ENCODE measurements around the gene MEMO1. TPM values are rescaled to one million over a fixed set of nuclear protein-coding genes. Genes with fewer than 3 reads are reported as not detected.
"Not testable (repeated sequence)": the region's sequence is repeated elsewhere in the genome, so short reads cannot be mapped to it uniquely, and the experiment has no call there.

The MEMO1 gene
- polyA plus RNA-seq, 3 donors: 35.6 to 38.4 (median 37.7) TPM

- no peak for DNase-seq (ENCODE audit: extremely low read depth in 1 of 11, low read depth in 9 of 11, low spot score in 4 of 11)
These were observed 121.8 kb downstream of the MEMO1 start for GRCh38 chr2:31889044-31889443.

DNA sequence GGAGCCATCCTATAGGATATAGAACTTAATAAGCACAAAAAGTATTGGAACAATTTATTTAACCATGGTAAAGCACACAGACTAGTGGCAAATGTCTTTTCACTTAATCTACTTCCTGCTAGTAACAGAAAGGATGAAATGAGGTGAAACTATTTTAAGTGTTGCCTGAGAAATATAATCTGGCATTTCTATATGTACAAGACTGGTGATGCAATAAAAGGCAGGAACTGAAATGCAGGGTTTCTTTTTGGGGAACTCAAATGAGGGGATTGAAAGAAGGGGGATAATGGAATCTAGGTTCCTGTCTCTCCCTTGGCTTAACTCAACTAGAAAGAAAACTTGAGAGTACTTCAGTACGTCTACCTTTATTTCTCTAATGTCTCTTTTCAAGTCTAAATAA is 122.3 kb downstream of the MEMO1 start:
- DNase-seq (ENCODE audit: extremely low read depth in 1 of 11, low read depth in 9 of 11, low spot score in 4 of 11): no peak

DNA sequence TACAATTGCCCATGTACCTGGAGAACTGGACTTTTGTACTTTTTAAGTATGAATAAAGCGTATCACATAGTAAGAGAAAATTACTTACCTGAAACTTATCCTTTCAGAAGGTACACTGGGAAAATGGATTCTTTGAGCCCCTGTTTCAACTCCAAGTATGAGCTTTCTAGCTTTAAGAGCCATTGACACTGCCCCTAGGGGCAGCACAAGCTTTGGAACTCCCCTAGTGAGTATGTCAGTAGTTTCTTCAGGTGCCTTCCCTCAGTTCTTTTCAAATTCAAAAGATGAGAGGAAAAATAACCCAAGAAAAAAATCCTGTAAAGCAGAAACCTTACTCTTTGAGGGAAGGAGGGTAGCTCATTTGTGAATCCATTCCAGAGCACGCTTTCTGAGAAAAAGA is 124.1 kb downstream of the MEMO1 start:
- peak in 2 of 11 donors; percentile 1 to 5 for DNase-seq (ENCODE audit: extremely low read depth in 1 of 11, low read depth in 9 of 11, low spot score in 4 of 11)

- no peak for DNase-seq (ENCODE audit: extremely low read depth in 1 of 11, low read depth in 9 of 11, low spot score in 4 of 11)
These were observed 133.8 kb downstream of the MEMO1 start for GRCh38 chr2:31877008-31877407.

DNA sequence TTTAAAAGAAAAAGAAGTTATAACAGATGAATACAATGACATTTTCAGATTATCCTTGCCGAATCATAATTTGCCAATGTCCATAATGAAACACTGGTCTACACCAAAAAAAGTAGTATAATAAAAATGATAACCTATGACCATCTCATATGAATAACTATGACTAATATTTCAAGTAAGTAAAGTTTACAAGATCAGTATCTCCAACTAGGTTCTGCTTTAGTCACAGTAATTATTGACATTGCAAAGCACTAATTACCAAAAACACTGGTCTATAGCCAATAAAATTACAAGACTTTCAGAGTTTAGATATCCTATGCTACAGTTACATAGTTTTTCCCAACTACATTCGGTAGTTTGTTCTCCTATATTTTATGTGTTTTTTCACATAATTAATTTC is 136.7 kb downstream of the MEMO1 start:
- DNase-seq (ENCODE audit: extremely low read depth in 1 of 11, low read depth in 9 of 11, low spot score in 4 of 11): no peak

- DNase-seq (ENCODE audit: extremely low read depth in 1 of 11, low read depth in 9 of 11, low spot score in 4 of 11): no peak
These were observed 145.6 kb downstream of the MEMO1 start for GRCh38 chr2:31865215-31865614.

- no peak for DNase-seq (ENCODE audit: extremely low read depth in 1 of 11, low read depth in 9 of 11, low spot score in 4 of 11)
These were observed 146.9 kb downstream of the MEMO1 start for GRCh38 chr2:31863867-31864266.

GRCh38 chr2:31863015-31863656 is 147.7 kb downstream of the MEMO1 start:
- DNase-seq (ENCODE audit: extremely low read depth in 1 of 11, low read depth in 9 of 11, low spot score in 4 of 11): not testable (repeated sequence)

GRCh38 chr2:31859959-31860358 is 150.8 kb downstream of the MEMO1 start:
- DNase-seq (ENCODE audit: extremely low read depth in 1 of 11, low read depth in 9 of 11, low spot score in 4 of 11): peak in 1 of 11 donors; percentile 6

DNA sequence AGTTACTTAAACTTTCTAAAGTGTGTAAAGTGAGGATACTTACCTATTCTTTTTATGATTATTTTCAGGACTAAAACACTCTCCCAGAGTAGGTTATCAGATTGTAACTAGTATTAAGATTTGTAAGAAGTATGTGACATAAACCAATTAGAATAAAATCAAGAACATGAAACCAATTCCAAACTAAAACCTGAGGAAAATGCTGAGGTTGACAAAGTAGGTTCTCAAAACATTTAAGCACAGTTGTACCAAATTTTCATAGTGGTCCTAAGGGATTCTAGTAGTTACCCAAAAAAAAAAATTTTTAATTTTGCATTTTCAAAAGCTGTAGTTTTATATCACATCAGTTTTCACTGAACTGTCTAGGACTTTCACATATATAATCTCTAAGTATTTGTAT is 157.3 kb downstream of the MEMO1 start:
- no peak for DNase-seq (ENCODE audit: extremely low read depth in 1 of 11, low read depth in 9 of 11, low spot score in 4 of 11)

DNA sequence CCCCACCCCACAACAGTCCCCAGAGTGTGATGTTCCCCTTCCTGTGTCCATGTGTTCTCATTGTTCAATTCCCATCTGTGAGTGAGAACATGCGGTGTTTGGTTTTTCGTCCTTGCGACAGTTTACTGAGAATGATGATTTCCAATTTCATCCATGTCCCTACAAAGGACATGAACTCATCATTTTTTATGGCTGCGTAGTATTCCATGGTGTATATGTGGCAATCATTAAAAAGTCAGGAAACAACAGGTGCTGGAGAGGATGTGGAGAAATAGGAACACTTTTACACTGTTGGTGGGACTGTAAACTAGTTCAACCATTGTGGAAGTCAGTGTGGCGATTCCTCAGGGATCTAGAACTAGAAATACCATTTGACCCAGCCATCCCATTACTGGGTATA is 168.7 kb downstream of the MEMO1 start:
- DNase-seq (ENCODE audit: extremely low read depth in 1 of 11, low read depth in 9 of 11, low spot score in 4 of 11): not testable (repeated sequence)

DNA sequence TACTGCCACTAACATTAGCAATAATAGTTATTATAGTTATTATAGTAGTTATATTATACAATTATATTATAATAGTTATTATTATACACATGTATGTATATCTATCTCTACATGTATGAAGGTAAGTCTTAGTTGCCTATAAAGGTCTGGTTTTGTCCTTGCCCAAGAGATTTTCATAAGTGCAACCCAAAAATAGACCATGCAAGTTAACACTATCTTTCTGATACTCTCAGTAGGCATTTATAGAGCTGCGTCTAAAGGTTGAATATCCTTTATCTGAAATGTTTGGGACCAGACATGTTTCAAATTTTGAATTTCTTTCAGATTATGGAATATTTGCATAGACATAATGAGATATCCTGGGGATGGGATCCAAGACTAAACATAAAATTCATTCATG is 175.4 kb downstream of the MEMO1 start:
- no peak for DNase-seq (ENCODE audit: extremely low read depth in 1 of 11, low read depth in 9 of 11, low spot score in 4 of 11)

DNA sequence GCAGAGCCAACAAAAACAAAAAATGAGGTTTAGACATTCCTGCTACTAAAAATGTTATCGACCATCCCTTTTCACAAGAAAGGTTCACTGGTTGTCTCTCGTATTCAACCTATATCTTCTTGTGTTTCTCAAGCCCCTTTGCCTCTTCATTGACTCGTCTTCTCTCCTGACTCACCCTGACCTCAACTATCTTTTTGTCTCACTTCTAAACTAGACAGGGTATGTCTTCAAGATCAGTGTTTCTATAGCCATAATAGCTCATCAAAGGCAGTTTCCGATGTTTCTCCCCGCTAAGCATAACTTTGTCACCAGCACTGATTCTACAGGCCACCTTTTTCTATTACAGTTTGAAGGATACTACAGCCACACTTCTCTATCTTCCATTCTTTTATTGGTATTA is 178.4 kb downstream of the MEMO1 start:
- no peak for DNase-seq (ENCODE audit: extremely low read depth in 1 of 11, low read depth in 9 of 11, low spot score in 4 of 11)

DNA sequence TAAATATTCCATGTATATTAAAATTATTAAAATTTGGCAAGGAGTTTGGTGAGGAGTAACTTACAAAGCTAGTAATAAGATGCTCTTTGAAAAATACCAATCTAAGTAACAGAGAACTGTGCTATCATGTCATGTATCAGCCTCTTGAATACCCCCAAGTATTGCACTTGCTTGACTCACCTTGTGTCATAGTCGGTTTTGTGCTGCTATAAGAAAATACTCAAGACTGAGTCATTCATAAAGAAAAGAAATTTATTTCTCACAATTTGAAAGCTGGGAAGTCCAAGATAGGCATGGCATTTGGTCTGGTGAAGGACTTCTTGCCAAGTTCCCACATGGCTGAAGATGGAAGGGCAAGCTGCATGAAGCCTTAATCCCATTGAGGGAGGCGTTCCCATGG is 179.2 kb downstream of the MEMO1 start:
- no peak for DNase-seq (ENCODE audit: extremely low read depth in 1 of 11, low read depth in 9 of 11, low spot score in 4 of 11)

DNA sequence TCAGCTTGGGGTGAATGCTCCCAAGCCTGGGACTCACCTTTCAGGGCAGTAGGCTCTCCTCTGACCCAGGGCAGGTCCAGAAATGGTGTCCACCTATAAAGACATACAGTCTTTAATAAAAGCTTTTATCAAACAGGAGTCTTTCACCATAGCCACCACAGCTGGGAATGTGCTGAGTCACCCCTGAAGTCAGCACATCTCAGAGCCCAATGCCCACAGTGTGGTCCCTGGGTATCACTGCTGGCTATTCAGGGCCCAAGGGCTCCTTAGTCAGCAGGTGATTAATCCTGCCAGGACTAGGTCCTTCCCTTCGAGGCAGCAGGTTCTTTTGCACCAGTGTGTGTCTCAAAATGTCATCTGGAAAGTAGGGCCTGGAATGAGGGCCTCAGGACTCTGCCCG is 181.9 kb downstream of the MEMO1 start:
- no peak for DNase-seq (ENCODE audit: extremely low read depth in 1 of 11, low read depth in 9 of 11, low spot score in 4 of 11)

GRCh38 chr2:31823558-31823957 is 187.2 kb downstream of the MEMO1 start:
- DNase-seq (ENCODE audit: extremely low read depth in 1 of 11, low read depth in 9 of 11, low spot score in 4 of 11): no peak

GRCh38 chr2:31822587-31822986 is 188.2 kb downstream of the MEMO1 start:
- DNase-seq (ENCODE audit: extremely low read depth in 1 of 11, low read depth in 9 of 11, low spot score in 4 of 11): no peak

Other genes starting within 250 kb of the MEMO1 start
- gene DPY30, start 28.8 kb upstream of the MEMO1 start, polyA plus RNA-seq (ENCODE audit: insufficient read length in 3 of 3): 100 to 1,000 TPM in 2 of 3 donors, 10 to 100 TPM in 1; 93.5 to 114 (median 103) TPM
- gene SPAST, start 52.5 kb upstream of the MEMO1 start, polyA plus RNA-seq (ENCODE audit: insufficient read length in 3 of 3): 10 to 100 TPM; 30.0 to 34.3 (median 31.3) TPM
- gene SLC30A6, start 154.9 kb upstream of the MEMO1 start, polyA plus RNA-seq (ENCODE audit: insufficient read length in 3 of 3): 10 to 100 TPM; 24.5 to 32.7 (median 26.8) TPM

All from renal cortex interstitium (tissue), 11 donors.